HG02610 (cell line): ENCODE measurements around the gene WAS.
"Not testable (repeated sequence)": the region's sequence is repeated elsewhere in the genome, so short reads cannot be mapped to it uniquely, and the experiment has no call there.

Experiments
- ATAC-seq: cut with Tn5 transposase; IDR thresholded peaks from one replicate; pipeline ENCODE4 v1.9.1; 2021; ENCODE audit warnings: mild to moderate bottlenecking, moderate library complexity; ENCODE audit not compliant: unreplicated experiment

WAS gene

DNA sequence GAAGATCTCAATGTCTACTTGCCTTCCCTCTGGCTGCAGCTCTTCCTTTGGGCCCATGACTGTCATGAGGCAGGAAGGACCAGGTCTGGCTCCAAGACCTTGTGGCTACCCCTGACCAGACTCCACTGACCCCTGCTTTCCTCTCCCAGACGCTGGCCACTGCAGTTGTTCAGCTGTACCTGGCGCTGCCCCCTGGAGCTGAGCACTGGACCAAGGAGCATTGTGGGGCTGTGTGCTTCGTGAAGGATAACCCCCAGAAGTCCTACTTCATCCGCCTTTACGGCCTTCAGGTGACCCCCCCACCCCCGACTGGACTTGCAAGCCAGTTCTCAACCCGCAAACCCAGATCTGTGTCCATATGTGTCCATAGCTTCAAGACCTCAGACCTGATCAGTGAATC is 535 bp downstream of the WAS start:
- no peak for ATAC-seq

DNA sequence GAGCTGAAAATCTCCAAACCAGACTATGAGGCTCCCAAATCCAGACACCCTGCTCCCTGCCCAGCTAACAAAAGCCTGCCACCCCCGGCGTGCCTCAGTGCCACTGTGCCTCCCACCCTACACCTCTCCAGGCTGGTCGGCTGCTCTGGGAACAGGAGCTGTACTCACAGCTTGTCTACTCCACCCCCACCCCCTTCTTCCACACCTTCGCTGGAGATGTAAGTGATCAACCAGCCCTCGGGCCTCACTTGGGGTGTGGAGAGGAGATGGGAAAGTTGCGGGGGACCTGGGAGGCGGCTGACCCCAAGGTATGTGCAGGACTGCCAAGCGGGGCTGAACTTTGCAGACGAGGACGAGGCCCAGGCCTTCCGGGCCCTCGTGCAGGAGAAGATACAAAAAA is 1.8 kb downstream of the WAS start:
- no peak for ATAC-seq

- ATAC-seq, result no peak
These were observed 5.0 kb downstream of the WAS start for GRCh38 chrX:48688531-48689150.

DNA sequence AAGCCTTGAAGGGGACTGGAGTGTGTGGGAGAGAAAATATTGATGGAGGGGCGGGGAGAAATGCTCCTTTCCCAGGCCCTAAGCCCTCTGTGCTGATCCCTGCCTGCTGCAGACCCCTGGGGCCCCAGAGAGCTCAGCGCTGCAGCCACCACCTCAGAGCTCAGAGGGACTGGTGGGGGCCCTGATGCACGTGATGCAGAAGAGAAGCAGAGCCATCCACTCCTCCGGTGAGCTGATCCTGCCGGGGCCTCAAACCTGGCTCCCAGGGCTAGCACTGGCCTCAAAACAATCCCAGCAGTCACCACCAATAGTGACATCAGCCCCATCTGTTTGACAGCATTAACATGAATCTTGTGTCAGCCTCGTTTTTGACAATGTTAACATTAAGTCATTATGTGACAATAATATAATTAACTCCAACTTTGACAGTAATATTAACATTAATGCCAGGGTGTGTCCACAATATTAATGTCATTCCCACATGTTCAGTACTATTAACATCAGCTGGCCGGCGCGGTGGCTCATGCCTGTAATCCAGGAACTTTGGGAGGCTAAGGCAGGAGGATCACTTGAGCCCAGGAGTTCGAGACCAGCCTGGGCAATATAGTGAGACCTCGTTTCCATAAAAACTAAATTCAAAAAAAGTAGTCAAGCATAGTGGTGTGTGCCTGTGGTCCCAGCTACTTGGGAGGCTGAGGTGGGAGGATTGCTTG is 5.8 kb downstream of the WAS start:
- ATAC-seq, result no peak

DNA sequence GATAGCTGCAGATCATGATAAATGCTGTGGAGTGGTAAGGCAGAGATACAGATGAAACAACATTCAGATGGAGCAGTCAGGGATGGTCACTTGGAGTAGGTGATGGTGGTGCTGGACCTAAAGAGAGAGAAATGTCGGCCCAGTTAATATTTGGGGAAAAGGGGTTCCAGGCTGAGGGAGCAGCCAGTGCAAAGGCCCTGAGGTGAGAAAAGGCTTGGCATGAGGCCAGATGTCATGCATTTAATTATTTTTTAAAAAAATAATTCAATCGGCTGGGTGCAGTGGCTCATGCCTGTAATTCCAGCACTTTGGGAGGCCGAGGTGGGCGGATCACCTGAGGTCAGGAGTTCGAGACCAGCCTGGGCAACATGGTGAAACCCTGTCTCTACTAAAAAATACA is 8.1 kb downstream of the WAS start:
- ATAC-seq, result not testable (repeated sequence)

DNA sequence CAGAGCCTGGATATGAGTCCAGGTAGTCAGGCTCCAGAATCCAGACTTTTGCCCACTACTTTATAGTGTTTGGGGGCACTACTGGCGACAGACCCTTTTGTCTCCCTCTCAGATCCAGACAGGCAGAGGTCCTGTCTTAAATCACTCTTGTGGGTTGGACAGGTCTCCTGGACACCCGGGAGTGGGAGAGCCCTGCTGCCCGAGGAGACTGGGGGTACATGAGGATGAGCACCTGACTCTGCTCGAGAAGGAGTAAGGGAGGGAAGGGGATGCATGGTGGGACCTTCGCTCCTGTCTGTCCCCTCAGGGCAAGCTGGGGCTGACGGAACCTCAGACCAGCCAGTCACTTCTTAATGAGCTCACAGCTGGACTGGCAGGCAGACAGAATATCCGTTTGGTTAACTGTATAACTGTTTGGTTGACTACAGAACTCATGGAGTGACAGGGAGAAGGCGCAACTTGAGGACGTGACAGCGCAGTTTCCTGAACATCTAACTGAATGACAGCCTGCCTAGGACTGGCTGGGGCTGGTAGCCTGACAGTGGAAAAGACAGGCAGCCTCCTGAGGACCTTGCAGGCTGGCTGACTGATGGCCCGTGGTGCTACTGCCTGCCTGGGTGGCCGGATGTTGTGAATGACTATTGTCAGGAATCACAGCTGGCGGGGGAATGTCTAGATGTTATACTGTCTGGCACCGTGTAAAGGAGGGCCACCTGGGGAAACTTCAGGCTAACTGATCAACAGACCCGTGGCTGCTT is 11.4 kb downstream of the WAS start:
- ATAC-seq, result no peak

DNA sequence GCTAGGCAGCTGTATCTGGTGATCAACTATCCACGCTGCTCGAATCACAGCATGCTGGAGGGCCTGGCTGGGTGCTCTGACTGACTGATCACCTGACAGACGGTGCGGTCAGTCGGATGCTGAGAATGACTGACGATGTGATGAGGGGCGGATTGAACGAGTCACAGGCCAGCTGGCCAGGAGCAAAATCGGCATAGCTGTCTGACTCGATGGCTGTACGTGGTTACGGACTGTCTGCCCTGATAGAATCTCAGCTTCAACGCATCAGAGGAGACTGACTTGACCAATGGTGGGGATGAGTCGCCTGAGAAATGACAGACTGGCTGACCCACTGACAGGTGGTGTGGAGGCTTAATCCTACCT is 11.9 kb downstream of the WAS start:
- no peak for ATAC-seq

- ATAC-seq, result no peak
These were observed 12.3 kb downstream of the WAS start for GRCh38 chrX:48695925-48696300.

GRCh38 chrX:48696301-48696908 is 12.8 kb downstream of the WAS start, which contains the start of gene SUV39H1:
SUV39H1 (plus strand) TSS chrX:48696734; CDS start chrX:48696785, 51 bp downstream.
- peak; percentile 93 for ATAC-seq

- peak; percentile 9 for ATAC-seq
These were observed 13.5 kb downstream of the WAS start for GRCh38 chrX:48696909-48697727.

DNA sequence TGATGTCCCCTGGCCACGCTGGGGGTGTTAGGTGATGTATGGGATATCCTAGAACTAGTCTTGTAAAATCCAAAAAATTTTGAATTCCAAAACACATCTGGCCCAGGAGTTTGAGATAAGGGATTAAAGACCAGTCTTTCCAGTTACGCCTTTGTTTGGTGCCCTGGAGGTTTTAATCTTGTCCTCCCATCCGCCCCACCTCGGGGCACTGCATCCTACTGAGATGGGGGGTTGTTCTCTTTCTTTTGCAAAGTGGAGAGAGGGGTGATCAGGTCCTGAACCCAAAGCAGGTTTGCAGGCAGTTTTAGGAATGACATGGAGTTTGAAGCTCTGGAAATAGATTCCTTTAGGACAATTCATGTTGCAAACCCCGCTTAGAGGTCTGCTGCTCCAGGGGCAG is 14.7 kb downstream of the WAS start:
- no peak for ATAC-seq

GRCh38 chrX:48700246-48700645 is 16.6 kb downstream of the WAS start:
- no peak for ATAC-seq

DNA sequence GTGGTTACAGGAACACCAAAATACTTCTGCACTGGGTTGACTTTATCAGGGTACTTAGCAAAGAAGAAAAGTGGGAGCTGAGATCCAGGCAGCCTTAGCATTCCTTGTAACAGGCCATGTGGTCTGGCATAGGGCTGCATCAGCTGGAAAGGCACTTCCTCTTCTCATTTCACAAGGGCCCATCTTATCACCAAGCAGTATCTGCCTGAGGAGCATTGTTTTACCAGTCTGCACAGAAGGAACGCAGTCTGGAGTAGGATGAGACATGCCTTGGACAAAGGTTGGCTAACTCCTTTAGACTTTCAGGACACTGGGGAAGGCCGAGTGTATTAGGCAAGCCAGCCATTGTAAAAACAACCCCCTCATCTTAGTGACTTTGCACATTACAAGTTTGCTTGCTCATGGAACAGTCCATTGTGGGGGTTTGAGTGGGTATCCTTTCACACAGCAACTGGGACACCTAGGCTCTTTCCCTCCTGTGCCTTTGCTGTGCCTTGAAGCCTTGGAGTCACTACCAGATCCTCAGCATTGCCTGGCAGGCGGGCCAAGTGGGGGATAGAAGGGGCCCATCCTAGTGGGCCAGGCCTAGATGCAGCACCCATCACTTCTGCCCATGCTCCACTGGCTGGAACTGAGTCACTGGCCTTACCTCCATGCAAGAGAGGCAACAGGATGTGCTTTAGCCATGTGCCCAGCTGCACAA is 17.5 kb downstream of the WAS start:
- ATAC-seq, result no peak

DNA sequence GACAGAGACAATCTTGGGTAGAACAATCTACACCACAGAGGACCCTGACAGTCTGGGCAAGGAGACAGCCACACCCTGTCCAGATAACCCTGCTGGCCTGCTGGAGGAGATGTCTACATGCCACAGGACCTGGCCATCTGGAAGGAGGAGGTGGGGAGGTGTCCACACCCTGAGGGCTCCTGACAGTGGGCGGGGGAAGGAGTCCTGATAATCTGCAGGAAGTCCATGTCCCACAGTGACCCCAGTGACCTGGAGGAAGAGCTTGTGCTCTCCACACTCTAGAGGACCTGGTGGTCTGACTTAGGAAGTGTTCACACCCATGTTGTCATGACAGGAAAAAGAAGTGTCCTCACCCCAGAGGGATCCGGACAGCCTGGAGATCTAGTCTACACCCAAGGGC is 18.4 kb downstream of the WAS start:
- no peak for ATAC-seq

DNA sequence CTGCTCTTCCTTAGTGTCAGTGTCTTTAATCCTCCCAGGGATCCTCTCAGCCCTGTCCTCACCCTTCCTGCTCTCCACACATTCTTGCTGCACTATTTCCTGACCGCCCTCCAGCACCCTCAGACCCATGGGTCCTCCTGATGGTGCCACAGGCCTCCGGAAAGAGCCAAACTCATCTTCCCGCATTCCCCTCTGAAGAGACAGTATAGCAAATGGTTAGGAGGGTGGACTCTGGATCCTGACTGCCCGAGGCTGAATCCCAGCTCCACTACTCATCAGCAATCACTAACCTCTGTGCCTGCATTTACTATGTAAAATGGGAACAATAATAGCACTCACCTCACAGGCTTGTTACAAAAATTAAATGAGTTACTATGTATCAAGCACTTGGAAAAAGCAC is 19.1 kb downstream of the WAS start:
- no peak for ATAC-seq

DNA sequence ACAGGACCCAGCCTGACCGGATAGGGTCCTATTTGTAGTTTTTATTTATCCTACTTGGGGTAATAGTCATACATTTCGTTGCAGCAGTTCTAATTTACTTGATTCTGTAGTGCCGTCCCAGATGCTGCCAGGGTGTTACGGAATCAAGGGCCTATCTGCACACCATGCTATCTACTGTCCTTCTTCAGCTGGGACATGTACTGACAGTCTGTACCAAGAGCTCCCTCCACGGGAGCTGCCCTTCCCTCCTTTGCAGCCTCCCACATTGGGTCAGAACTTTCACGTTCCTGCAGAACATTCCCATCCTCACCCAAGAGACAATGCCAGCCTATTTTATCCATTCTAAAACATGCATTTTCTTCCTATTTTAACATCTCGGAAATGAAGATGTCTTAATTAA is 19.6 kb downstream of the WAS start:
- no peak for ATAC-seq

GRCh38 chrX:48703642-48704481 is 20.3 kb downstream of the WAS start:
- ATAC-seq, result no peak

- no peak for ATAC-seq
These were observed 22.3 kb downstream of the WAS start for GRCh38 chrX:48705871-48706270.

GRCh38 chrX:48709522-48710112 is 26.0 kb downstream of the WAS start:
- no peak for ATAC-seq
